Prostate gland (tissue), 2 donors: ENCODE results near the gene APPL2. TPM values are rescaled to one million over a fixed set of nuclear protein-coding genes. Genes with fewer than 3 reads are reported as not detected.

Source experiments
- DNase-seq: peaks from one replicate; pipeline ENCODE4 v3.0.0-alpha.2; 2019; ENCODE audit warnings: low spot score
- H3K27ac ChIP-seq, 2 donors: fragments of 200-600 bp; sonication (generic); 2 replicates each; pipeline ENCODE4 v1.5.1; 2017 to 2019
- H3K27me3 ChIP-seq: fragments of 200-600 bp; sonication (generic); replicated peaks from 2 replicates; pipeline ENCODE4 v1.5.1; 2019; ENCODE audit not compliant: insufficient read depth
- H3K36me3 ChIP-seq, 2 donors: fragments of 200-600 bp; sonication (generic); 1 replicate in 1 of 2; 2 replicates in 1 of 2; pipeline versions ENCODE4 v1.5.1 to v1.8.1; 2017 to 2019
- H3K4me1 ChIP-seq: fragments of 200-600 bp; sonication (generic); replicated peaks from 2 replicates; pipeline ENCODE4 v1.5.1; 2019
- H3K4me3 ChIP-seq, 2 donors: fragments of 200-600 bp; sonication (generic); 2 replicates each; pipeline ENCODE4 v1.5.1; 2017 to 2019
- H3K9me3 ChIP-seq: fragments of 200-600 bp; sonication (generic); 2 replicates; pipeline ENCODE4 v1.5.1; 2017
- CTCF ChIP-seq, 4 experiments: fragments of 200-600 bp in 2 of 4; fragments of 450-650 bp in 2 of 4; sonication (generic) in 2 of 4; IDR thresholded peaks; 1 replicate in 3 of 4; 2 replicates in 1 of 4; pipeline ENCODE4 v1.5.1; 2016 to 2019; ENCODE audit warnings: antibody characterized with exemption in 4 of 4, mild to moderate bottlenecking in 2 of 4, moderate library complexity in 2 of 4
- POLR2A ChIP-seq: fragments of 450-650 bp; IDR thresholded peaks from one replicate; pipeline ENCODE4 v1.6.1; 2016; ENCODE audit warnings: antibody characterized with exemption, mild to moderate bottlenecking
- POLR2AphosphoS5 ChIP-seq: sonication (generic); formaldehyde crosslinking; IDR thresholded peaks from one replicate; pipeline ENCODE4 v1.6.1; 2017; ENCODE audit warnings: antibody characterized with exemption
- WGBS: methylation state at CpG from one replicate; pipeline ENCODE4 v1.1.5; 2018; 5-methylcytosine and 5-hydroxymethylcytosine counted together
- intact Hi-C: fragments of 100-400 bp; cut with DNase I; formaldehyde crosslinking; loops from one replicate; pipeline ENCODE4 v1.14.2; 2022
- total RNA-seq, 2 donors: library from RNA; depleted of rRNA; stranded (reverse); fragments of >200 nt; gene quantifications; one replicate each; pipeline ENCODE4 v1.1.0, GENCODE V29; 2016

The APPL2 gene
- total RNA-seq, 2 donors from 2014 or later, result 72.0 to 110 TPM

GRCh38 chr12:105157606-105158005 lies 78.4 kb downstream of the APPL2 start:
- no peak overlapping the region for H3K27ac ChIP-seq
- intact Hi-C loops, result no loop called here
- no peaks in the 10 kb centered on the region for H3K27me3 ChIP-seq
- H3K36me3 ChIP-seq, result no peaks in the 10 kb centered on the region
- no peaks in the 10 kb centered on the region for H3K9me3 ChIP-seq
- 94% methylated on average over 3 of the region's 3 CpGs for WGBS
- H3K4me1 ChIP-seq, result no peaks in the 10 kb centered on the region
- no peak for DNase-seq
- TF ChIP-seq POLR2AphosphoS5 (no peak), POLR2A (no peak), CTCF (IDR thresholded peaks at IDR 0.05) (no peak)
- H3K4me3 ChIP-seq, result no peak overlapping the region

GRCh38 chr12:105156260-105156659 lies 79.7 kb downstream of the APPL2 start:
- H3K36me3 ChIP-seq, result no peaks in the 10 kb centered on the region
- H3K4me1 ChIP-seq, result no peaks in the 10 kb centered on the region
- TF ChIP-seq POLR2AphosphoS5 (no peak), POLR2A (no peak), CTCF (IDR thresholded peaks at IDR 0.05) (no peak)
- no peaks in the 10 kb centered on the region for H3K9me3 ChIP-seq
- no peak for DNase-seq
- no peaks in the 10 kb centered on the region for H3K27me3 ChIP-seq
- WGBS, result 91% methylated on average over 2 of the region's 2 CpGs
- no peak overlapping the region for H3K27ac ChIP-seq
- no peak overlapping the region for H3K4me3 ChIP-seq
- intact Hi-C loops, result no loop called here

- intact Hi-C loops, result no loop called here
- TF ChIP-seq POLR2A (no peak), POLR2AphosphoS5 (no peak), CTCF (IDR thresholded peaks at IDR 0.05) (no peak)
- 93% methylated on average over 3 of the region's 3 CpGs for WGBS
- Histone ChIP-seq H3K27me3 (no peaks in the 10 kb centered on the region), H3K9me3 (no peaks in the 10 kb centered on the region), H3K27ac (no peak overlapping the region), H3K36me3 (peaks cover 0 to 5% of the 10 kb centered on the region in 2 donors), H3K4me1 (no peaks in the 10 kb centered on the region), H3K4me3 (no peak overlapping the region)
- no peak for DNase-seq
These were observed 93.7 kb downstream of the APPL2 start for GRCh38 chr12:105142259-105142658.

DNA sequence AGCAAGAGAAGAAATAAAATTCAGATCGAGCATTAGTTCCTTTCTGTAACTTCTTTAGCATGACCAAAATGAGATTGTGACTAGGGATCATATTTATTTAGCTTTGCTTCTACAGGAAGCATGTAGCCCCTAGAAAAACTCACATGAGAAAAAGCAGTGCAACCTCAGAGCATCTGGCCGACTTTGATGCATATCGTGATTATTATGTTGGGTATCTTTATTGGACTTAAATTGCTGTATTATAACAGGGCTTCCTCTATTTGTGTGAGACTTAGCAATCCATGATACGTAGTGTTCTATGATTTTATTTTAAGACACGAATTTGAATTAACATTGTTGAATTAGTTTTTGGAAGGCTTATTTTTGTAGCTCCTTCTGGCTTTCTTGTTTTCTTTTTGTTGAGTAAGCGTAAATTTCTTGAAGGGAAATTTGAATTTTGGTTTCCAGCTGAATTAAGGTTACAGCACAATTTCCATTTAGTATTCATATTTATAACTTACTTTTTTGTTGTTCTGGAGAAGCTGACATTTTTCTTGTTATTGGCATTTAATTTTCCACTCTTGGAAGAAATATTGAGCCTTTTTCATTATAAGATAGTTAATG lies 94.6 kb downstream of the APPL2 start:
- TF ChIP-seq CTCF (IDR thresholded peaks at IDR 0.05) (no peak), POLR2A (no peak), POLR2AphosphoS5 (no peak)
- 81% methylated on average over 6 of the region's 6 CpGs for WGBS
- H3K4me3 ChIP-seq, result no peak overlapping the region
- no peak for DNase-seq
- intact Hi-C loops, result no loop called here
- no peaks in the 10 kb centered on the region for H3K4me1 ChIP-seq
- H3K36me3 ChIP-seq, result no peaks in the 10 kb centered on the region
- no peaks in the 10 kb centered on the region for H3K9me3 ChIP-seq
- H3K27ac ChIP-seq, result no peak overlapping the region
- no peaks in the 10 kb centered on the region for H3K27me3 ChIP-seq

- H3K4me3 ChIP-seq, result no peak overlapping the region
- H3K4me1 ChIP-seq, result no peaks in the 10 kb centered on the region
- H3K9me3 ChIP-seq, result no peaks in the 10 kb centered on the region
- 82% methylated on average over 2 of the region's 2 CpGs for whole genome bisulfite sequencing
- H3K27me3 ChIP-seq, result no peaks in the 10 kb centered on the region
- intact Hi-C loops, result no loop called here
- no peak overlapping the region for H3K27ac ChIP-seq
- TF ChIP-seq POLR2AphosphoS5, result no peak
- TF ChIP-seq POLR2A, result no peak
- TF ChIP-seq CTCF (IDR thresholded peaks at IDR 0.05), result no peak
- no peak for DNase-seq
- H3K36me3 ChIP-seq, result no peaks in the 10 kb centered on the region
These were observed 97.7 kb downstream of the APPL2 start for GRCh38 chr12:105138248-105138647.
